ENCODE measurements around the gene COLGALT1.
"Not testable (repeated sequence)": the region's sequence is repeated elsewhere in the genome, so short reads cannot be mapped to it uniquely, and the experiment has no call there.

The COLGALT1 gene

DNA sequence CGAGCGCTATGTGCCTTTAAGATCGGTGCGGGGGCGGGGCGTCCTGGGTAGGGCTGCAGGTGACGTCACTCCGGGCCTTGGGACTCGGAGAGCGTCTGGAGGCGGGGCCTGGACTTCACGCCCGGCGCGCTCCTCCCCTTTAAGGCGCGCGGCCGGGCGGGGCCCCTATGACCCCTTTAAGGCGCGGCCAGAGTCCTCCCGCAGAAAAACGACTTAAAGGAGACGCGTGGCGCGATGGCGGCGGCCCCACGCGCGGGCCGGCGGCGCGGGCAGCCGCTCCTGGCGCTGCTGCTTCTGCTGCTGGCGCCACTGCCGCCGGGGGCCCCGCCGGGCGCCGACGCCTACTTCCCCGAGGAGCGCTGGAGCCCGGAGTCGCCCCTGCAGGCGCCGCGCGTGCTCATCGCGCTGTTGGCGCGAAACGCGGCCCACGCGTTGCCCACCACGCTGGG lies at the start of gene COLGALT1:
Gene COLGALT1 (plus strand): TSS at position 170 of the 449 bp plus-strand sequence. CDS start 65 bp downstream, at position 235.
- peak; percentile 100 for DNase-seq

DNA sequence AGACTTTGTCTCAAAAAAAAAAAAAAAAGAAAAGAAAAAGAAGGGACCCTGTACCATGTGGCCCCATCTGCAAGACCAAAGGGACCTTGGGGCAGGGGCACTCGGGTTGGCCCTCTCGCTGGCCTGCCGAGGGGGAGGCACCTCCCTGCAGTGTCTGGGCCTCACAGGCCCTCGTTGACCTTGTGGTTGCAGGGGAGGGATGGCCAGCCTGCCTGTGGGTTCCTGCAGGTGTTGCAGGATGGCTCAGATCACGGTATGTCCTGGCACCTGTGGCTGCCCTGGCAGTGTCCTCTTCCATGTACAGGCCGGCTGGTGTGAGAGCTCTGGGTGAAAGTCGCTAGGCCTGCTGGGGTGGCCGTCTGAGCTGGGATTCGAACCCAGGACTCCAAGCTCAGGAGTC lies 48.7 kb upstream of the COLGALT1 start:
- no peak for DNase-seq

DNA sequence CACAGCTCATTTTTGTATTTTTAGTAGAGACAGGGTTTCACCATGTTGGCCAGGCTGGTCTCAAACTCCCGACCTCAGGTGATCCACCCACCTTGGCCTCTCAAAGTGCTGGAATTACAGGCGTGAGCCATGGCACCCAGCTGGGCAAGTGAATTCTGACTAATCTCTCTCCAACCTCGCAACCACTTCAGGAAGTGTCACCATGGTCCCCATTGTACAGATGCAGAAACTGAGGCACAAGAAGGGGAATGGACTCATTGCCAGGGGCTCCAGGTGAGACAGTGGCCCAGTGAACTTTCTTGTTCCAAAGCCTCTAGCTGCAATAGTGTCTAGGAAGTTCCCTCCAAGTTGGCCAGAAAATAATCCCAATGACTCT lies 46.9 kb upstream of the COLGALT1 start:
- DNase-seq = not testable (repeated sequence)

DNA sequence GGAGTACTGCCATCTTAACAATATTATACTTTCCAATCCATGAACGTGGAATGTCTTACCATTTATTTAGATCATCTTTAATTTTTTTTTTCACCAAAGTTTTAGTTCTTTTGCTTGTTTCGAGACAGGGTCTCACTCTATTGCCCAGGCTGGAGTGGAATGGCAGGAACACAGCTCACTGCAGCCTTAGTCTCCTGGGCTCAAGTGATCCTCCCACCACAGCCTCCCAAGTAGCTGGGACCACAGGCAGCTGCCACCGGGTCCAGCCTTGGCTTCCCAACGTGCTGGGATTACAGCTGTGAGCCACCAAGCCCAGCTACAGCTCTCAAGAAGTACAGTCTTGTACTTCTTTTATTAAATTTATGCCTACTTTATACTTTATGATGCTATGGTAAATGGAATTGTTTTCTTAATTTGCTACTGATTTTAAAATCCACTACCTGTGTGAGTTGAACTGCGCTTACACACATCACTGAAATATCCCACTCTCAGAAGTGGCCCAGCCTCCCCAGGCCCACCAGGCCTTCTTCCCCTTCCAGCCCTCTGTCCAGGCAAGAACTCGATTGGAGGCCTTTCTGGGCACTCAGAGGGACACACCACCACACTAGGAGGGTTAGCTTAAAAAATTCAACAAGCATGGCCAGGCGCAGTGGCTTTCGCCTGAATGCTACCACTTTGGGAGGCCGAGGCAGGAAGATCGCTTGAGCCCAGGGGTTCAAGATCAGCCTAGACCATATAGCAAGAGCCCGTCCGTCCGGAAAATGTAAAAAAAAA lies 45.0 kb upstream of the COLGALT1 start:
- no peak for DNase-seq

DNA sequence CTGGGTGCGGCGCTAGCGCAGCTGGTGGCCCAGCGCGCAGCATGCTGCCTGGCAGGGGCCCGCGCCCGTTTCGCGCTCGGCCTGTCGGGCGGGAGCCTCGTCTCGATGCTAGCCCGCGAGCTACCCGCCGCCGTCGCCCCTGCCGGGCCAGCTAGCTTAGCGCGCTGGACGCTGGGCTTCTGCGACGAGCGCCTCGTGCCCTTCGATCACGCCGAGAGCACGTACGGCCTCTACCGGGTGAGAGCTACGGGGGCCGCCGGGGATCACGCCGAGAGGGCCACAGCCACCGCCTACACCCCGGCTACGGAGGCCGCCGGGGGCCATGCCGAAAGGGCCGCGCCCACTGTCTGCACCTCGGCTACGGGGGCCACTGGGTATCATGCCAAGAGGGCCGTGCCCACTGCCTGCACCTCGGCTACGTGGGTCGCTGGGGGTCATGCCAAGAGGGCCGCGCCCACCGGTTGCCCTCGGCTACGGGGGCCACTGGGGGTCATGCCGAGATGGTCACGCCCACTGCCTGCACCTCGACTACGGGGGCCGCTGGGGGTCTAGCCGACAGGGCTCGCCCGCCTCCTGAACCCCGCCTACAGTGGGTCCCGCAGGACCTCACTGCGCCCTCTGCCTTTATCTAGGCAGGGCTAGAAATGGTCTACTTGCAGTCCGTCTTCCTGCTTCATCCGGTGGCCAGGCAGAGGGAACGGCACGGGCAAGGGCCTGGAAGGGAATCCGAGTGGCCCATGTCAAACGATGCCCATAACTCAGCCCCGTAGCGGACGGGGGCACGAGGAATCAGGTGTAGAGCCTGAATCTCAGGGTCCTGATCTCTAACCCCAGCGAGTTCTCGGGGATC lies 43.5 kb upstream of the COLGALT1 start:
- DNase-seq = peak; percentile 82 to 85

DNA sequence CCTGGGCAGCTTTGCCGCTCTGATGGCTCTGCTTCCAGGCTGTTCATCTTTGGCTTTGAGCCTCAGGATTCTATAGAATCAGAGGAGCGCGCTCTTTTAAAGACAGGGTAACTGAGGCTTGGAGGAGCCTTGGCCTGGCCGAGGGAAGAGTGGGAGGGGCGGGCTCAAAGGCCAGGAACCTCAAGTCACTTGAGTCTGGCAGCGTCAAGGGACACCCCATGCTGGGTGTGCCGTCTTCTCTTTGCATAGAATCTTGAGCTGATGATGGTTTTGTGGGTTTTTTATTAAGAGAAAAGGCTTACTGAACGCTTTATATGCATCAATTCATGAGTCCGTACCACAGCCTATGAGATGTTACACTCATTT lies 42.9 kb upstream of the COLGALT1 start:
- no peak for DNase-seq

DNA sequence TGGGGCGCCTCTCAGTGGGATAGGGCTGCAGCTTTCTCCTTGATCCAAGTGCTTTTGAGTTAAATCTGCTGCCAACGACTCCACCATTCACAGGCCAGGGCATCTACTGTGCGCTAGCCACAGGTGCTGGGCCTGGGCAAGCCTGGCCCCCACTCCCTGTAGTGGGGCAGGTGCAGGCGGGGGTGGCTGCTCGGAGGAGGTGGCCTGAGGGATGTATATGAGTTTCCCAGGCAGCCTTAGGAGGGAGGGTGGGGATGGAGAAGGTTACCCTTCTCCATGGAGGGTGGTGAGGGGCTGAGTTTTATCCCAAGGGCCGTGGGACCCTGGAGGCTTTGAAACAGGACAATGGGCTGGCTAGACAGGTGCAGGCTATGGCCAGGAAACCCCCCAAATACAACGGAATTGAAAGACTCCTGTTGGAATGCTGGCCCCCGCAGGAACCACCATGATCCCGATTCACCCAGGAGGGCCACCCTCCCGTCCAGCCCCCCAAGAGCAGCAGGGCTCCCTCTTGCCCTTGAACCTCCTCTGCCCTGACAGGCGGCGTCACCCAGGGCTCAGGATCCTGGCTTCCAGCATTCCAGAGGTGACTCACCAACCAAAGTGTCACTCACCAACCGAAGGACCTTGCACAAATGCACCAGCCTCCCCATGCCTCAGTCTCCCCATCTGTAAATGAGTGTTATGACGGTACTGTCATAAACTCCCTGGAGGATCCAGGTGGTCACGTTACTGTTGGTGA lies 39.9 kb upstream of the COLGALT1 start:
- no peak for DNase-seq

DNA sequence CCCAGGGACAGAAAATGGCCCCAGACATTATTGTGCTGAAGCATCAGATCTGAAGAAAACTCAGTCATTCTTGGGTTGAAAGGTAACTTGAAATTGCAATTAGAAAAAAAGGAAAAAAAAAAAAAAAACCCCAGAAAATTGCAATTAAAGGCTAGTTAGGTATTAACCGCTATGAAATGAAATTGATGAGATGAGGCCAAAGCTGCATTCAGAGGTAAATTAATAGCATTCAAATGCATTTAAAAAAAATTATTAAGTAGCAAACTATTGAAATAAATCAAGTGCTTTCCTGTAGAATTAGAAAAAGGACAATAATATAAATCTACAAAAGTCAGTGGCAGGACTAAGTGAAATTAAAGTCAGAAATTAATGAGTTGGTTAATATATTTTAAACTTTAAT lies 37.6 kb upstream of the COLGALT1 start:
- DNase-seq = no peak

DNA sequence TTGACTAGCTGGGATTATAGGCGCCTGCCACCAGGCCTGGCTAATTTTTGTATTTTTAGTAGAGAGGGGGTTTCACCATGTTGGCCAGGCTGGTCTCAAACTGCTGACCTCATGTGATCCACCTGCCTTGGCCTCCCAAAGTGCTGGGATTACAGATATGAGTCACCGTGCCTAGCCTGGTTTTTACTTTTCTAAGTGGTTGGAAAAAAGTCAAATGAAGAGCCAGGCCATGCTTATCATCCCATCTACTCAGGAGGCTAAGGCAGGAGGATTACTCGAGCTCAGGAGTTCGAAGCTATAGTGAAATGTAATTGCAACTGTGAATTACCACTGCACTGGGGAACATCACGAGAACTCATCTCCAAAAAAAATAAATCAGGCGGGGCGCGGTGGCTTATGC lies 36.8 kb upstream of the COLGALT1 start:
- not testable (repeated sequence) for DNase-seq

DNA sequence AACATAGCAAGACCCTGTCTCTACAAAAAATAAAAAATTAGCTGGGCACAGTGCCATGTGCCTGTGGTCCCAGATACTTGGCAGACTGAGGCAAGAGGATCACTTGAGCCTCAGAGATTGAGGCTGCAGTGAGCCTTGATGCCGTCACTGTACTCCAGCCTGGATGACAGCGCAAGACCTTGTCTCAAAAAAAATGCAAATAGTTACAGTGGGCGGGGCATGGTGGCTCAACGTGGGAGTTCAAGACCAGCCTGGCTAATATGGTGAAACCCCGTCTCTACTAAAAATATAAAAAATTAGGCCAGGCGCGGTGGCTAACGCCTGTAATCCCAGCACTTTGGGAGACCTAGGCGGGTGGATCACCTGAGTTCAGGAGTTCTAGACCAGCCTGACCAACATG lies 35.5 kb upstream of the COLGALT1 start:
- no peak for DNase-seq

DNA sequence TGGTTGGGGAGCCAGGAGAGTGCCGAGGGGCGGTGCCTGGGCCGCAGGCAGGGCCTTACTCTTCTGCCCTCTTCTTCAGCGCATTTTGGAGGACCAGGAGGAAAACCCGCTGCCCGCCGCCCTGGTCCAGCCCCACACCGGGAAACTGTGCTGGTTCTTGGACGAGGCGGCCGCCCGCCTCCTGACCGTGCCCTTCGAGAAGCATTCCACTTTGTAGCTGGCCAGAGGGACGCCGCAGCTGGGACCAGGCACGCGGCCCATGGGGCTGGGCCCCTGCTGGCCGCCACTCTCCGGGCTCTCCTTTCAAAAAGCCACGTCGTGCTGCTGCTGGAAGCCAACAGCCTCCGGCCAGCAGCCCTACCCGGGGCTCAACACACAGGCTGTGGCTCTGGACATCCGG lies 34.6 kb upstream of the COLGALT1 start:
- DNase-seq = no peak

DNA sequence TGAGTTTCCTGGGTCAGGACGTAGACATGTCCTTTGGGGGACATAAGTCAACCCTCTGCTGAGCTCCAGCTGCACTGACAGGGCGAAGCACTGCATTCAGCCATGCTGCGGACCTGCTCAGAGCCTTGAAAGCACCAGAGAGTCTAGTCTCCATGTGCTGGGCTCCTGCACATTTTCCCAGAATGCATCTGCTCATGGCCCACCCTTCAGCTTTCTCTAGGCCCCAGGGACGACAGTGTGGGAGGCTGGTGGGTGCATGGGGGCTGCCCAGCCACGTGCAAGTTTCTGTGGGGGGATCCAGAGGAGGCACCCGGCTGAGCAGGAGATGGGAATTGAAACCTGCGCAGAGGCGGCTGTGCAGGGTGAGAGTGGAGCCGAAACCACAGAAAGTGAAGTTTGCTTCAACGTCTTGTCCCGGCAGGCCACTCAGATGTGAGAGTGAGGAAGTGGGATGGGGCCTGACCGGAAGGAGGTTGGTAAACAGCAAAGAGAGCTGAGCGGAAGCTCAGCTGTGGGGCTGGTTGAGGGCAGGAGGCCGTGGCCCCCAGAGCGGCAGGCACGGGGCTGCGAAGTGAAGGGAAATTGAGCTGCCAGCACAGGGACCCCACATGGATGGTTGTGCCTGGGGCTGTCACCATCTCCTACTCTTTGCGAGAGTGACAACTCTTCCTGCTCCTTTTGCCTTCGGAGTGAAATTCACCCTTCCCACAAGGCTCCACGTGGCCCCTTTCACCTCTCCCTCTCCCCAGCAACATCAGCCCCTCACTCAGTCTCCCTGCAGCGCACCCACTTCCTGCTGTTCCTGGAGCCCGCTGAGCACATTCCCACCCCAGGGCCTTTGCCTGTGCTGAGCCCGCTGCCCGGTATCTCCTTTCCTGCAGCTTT lies 32.2 kb upstream of the COLGALT1 start:
- DNase-seq = peak; percentile 57 to 70

DNA sequence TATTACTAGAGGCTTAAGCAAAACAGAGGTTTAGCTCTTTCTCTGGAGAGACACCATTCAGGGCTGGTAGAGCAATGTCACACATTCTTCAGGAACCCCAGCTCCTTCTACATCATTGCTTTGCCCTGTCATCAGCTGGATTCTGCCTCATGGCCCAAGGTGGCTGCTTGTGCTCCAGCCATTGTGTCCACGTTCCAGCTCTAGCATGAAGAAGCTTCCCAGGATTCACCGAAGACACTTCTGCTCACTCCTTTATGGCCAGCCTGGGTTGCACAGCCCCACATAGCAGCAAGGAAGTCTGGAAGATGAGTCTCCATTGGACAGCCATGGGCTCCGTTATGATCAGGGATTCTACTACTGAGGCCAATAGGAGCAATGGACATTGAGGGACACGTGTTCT lies 30.8 kb upstream of the COLGALT1 start:
- no peak for DNase-seq

DNA sequence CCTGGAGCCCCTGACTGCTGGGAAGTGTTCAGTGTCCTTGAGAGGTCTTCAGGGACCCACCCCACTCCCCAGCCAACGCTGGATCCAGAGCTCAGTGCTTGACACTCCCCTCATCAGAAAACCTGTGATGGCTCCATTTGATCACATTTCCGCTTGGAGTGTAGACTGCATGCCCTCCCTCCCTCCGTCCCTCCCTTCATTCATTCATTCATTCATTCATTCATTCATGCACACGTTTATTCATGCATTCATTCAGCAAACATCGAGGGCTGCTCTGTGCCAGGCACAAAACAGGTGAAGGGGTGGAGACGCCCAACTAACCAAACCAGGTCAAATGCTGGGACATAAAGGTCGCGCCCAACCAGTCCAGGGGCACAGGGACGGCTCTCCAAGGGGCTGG lies 30.3 kb upstream of the COLGALT1 start:
- DNase-seq = no peak

DNA sequence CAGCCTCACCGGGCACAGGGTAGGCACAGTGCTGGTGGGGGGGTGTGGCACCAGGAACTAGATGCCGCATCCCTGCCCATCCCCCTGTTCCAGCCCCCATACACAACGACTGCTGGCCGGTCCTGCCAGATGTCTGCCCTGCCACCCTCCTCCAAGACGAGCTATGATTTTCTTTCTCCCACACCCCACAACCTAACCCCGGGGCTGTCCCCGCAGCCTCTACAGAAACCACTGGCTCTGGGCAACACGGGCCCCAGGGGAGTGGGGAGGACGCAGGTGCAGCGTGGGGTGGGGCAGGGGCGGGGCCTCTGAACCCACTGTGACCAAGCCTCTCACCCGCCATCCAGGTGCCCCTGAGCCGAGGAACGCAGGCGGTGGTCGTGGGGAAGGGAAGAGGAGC lies 28.5 kb upstream of the COLGALT1 start:
- DNase-seq = peak in 1 of 2 experiments; percentile 21

DNA sequence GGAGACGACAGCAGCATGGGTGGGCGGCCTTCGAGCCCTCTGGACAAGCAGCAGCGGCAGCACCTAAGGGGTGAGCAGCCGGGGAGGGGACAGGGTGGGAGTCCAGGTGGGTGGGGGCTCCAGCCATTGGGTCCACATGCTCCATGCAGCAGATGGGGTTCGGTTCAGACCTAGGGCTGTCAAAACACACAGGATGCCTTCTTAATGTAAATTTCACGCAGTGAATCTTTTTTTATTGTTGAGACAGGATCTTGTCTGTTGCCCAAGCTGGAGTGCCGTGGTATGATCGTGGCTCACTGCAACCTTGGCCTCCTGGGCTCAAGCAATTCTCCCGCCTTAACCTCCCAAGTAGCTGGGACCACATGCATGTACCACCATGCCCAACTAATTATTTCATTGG lies 28.1 kb upstream of the COLGALT1 start:
- no peak for DNase-seq

DNA sequence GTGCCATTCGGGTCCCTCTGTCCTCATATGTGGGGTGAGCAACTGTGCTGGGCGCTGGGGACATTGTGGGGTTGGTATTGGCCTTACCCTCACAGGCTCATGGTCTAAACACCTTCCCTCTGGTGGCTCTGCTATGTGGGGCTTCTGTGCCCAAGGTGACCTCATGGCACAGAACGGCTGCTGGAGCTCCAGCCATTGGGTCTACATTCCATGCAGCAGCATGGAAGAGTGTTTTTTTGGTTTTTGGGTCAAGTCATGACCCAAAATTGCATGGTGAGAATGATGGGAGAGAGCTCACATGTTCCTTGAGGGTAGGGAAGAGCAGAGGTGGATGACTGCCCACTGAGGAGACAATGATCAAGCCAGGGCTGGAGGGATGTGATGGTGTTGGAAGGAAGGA lies 26.8 kb upstream of the COLGALT1 start:
- no peak for DNase-seq

DNA sequence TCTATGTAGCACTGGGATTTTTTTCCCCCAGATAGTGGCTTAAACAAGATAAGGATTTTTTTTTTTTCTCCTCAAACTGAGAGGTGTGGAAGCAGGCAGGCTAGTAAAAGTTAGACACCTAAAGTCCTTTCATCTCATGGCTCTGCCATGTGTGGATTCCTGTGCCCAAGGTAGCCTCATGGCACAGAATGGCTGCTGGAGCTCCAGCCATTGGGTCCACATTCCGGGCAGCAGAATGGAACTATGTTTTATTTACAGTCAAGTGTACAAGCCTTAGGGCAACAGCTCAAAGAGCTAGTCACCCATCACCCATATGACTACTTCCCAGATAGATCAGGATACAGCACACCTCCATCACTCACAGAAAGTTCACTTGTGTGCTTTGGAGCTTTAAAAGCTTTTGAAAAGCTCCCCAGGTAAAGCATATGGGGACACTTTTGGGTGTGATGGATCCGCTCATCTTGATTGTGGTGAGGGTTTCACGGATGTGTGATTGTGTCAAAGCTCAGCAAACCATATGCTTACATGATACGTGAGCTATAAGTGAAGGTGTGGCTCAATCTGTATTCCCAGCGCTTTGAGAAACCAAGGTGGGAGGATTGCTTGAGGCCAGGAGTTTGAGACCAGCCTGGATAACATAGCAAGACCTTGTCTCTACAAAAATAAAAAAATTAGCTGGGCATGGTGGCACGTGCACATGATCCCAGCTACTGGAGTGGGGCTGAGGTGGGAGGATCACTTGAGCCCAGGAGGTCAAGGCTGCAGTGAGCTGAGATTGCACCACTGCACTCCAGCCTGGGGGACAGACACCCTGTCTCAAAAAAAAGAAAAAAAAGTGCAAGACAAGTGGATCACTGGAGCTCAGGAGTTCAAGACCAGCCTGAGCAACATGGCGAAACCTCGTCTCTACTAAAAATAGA lies 25.9 kb upstream of the COLGALT1 start:
- DNase-seq = no peak

DNA sequence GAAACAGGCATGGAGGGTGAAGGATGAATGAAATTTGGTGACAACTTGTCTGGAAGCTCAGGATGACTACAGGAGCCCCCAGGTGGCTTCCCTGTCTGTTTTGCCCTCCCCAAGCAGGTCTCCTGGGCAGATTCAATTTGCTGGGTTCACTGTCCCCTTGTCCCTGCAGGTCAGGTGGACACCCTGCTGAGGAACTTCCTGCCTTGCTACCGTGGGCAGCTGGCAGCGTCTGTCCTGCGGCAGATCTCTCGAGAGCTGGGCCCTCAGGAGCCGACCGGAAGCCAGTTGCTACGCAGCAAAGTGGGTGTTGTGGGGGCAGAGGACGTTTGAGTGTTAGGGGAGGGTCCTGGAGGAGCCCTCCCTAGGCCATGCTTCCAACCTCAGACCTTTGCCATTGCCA lies 24.9 kb upstream of the COLGALT1 start:
- no peak for DNase-seq

DNA sequence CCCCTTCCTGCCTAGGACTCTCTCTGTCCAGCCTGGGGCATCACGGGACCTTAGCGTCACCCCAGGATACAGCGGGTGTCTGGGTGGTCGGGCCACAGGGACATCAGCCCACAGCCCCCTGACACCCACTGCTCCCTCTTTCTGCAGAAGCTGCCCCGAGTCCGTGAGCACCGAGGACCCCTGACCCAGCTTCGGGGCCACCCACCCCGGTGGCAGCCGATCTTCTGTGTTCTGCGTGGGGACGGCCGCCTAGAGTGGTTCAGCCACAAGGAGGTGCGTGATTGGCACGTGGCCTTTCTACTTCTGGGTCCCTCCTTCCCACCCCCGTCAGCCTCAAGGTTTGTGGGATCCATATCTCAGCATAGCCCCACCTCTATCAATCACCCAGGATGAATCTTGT lies 23.3 kb upstream of the COLGALT1 start:
- DNase-seq = no peak

DNA sequence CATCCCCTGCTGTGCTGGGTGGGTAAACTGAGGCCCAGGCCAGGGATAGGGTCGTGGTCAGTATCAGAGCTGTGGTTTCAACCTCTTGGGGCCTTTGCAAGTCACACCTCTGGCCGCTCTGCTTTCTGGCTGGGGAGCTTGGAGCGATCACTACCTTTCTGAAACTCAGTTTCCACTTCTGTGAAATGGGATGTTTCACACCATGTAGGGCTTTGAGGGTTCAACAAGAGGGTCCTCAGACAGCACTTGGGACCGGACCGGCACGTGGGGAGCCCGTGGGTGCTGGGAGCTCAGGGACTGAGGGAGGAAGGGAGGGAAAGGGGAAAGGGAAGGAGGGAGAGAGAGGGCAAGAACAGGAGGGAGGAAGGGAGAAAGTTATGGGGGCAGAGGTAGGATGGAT lies 22.9 kb upstream of the COLGALT1 start:
- DNase-seq = no peak
